HG02678 (cell line): ENCODE data around the gene ZNF24.

Experiments
- ATAC-seq: cut with Tn5 transposase; IDR thresholded peaks from one replicate; pipeline ENCODE4 v1.9.1; 2021; ENCODE audit warnings: mild to moderate bottlenecking, moderate library complexity; ENCODE audit not compliant: unreplicated experiment

Gene ZNF24

DNA sequence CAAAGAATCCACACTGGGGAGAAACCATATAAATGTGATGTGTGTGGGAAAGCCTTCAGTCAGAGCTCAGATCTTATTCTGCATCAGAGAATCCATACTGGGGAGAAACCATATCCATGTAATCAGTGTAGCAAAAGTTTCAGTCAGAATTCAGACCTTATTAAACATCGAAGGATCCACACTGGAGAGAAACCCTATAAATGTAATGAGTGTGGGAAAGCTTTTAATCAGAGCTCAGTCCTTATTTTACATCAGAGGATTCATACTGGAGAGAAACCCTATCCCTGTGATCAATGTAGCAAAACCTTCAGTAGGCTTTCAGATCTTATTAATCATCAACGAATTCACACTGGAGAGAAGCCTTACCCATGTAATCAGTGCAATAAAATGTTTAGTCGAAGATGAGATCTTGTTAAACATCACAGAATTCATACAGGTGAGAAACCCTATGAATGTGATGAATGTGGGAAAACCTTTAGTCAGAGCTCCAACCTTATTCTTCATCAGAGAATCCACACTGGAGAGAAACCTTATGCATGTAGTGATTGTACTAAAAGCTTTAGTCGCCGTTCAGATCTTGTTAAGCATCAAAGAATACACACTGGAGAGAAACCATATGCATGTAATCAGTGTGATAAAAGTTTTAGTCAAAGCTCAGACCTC, 37.5 kb downstream of the ZNF24 start:
- no peak for ATAC-seq

GRCh38 chr18:35303610-35304009, 40.6 kb downstream of the ZNF24 start:
- ATAC-seq: no peak

GRCh38 chr18:35296060-35296459, 48.2 kb downstream of the ZNF24 start:
- ATAC-seq: no peak

- ATAC-seq: no peak
Observed at GRCh38 chr18:35291166-35291565, 53.1 kb downstream of the ZNF24 start.

GRCh38 chr18:35290094-35290735, 54.0 kb downstream of the ZNF24 start, which contains the start of gene ZSCAN30:
TSS of gene ZSCAN30 (minus strand) at chr18:35290229. CDS start at chr18:35264352, 25,877 bp downstream.
- ATAC-seq: peak; percentile 91

DNA sequence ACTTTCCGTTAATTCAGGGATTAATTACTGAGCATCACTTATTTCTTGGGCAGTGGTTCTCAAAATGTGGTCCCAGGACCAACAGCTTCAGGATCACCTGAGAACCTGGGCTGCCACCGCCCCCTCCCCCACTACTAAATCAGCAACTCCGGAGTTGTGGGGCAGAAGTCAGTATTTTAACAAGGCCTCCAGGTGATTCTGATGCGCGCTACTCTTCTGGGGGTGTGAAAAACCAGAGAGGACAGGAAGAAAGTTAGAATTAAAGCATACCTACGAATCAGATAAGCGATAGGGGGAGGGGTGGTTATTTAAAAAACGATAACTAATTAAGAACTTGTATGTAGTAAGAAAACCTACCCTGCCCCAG, 54.5 kb downstream of the ZNF24 start:
- ATAC-seq: peak; percentile 32

DNA sequence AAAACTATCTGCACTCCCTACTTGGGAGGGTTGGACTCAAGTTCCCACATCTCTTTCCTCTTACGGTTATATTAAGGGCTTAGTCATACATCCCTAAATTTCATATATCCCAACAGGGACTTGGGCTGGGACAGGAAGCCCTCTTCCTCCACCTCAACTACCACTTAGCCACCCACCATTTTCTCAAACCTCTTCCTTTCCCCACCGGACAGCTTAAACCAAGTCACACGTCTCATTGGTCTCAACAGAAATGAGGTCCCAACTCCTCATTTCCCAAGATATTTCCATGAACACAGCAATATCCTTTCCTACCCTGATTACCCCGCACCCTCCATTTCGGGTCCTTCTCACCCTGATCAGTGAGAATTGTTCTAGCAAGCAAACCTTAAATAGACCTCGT, 54.9 kb downstream of the ZNF24 start:
- ATAC-seq: peak; percentile 3

GRCh38 chr18:35284841-35285240, 59.4 kb downstream of the ZNF24 start:
- no peak for ATAC-seq

DNA sequence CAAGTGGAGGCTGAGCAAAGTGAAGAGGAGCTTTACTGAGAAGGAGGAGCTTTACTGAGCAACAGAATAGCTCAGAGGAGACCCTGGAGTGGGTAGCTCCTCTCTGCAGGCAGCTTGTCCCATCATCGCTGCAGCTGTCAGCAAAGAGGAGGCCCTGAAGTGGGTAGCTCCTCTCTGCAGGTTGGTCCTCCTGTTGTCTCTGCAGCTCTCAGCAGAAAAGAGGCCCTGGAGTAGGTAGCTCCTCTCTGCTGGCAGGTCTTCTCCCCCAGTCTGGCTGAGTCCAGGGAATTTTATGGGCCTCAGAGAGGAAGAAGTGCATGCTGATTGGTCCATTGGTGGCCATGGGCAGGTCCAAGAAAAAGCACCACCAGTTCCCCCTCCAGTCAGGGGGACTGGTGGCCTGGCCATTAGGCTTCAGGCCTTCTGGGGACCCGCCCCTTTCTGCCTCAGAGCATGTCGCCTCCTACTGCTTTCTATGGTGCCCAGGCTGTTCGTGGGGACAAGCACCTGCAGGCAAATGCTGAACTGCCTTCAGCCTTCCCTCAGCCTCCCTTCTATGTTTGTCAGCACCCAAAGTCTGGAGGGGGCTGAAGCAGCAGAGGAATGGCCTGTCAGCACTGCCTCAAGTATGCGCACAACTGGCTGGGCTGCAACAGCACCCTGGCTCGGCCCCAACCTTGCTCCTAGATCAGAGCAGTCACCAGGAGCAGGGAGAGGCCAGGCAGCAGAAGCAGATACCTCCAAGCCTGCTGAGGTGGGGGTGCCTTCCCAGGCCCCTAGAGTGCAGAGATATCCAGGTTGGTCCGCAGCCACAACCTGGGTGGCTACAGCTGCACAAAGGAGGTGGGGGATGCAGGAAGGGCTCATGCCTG, 60.1 kb downstream of the ZNF24 start:
- ATAC-seq: no peak

DNA sequence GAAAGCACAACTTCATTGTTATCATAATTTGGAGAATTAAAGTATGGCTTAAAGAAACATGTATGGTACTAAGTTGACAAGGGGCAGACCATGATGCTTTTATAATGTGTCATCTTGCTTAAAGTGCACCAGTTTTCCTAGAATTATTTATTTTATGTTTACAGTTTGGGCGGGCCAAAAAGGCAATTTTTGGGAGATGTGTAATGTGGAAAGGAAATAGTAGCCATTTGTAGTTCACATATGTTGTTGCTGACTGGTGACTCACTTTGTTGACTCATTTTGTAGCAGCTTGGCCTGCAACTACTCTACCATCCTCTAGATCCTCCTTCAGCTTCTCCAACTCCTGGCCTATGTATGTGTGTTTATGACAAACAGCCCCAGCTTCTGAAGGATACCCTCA, 61.9 kb downstream of the ZNF24 start:
- ATAC-seq: no peak
